ENCODE measurements around the gene REEP6. TPM values are rescaled to one million over a fixed set of nuclear protein-coding genes. Genes with fewer than 3 reads are reported as not detected.
"Not testable (repeated sequence)": the region's sequence is repeated elsewhere in the genome, so short reads cannot be mapped to it uniquely, and the experiment has no call there.

REEP6 gene
- total RNA-seq, 1 donor from 2014 or later: 4.8 TPM

GRCh38 chr19:1528596-1529429 is 37.8 kb downstream of the REEP6 start:
- no peak overlapping the region for H3K4me3 Mint-ChIP-seq
- peaks cover 6% of the 10 kb centered on the region for H3K9me3 Mint-ChIP-seq
- H3F3A ChIP-seq (ENCODE audit: low read depth): peaks cover 3% of the 10 kb centered on the region
- no peaks in the 10 kb centered on the region for H3K36me3 ChIP-seq
- H3K4me1 ChIP-seq: no peaks in the 10 kb centered on the region
- no peak overlapping the region for H2AFZ ChIP-seq (replicated peaks)
- H3K27ac ChIP-seq: no peak overlapping the region
- H3K36me3 Mint-ChIP-seq: peaks cover 5% of the 10 kb centered on the region
- no peaks in the 10 kb centered on the region for H3K9me3 ChIP-seq (ENCODE audit: low read depth)
- H3K27me3 ChIP-seq: peaks cover 41% of the 10 kb centered on the region
- H3K79me2 ChIP-seq (ENCODE audit: low read depth): no peaks in the 10 kb centered on the region
- H4K20me1 ChIP-seq (ENCODE audit: low read depth): peaks cover 8% of the 10 kb centered on the region
- no peak overlapping the region for H3K4me3 ChIP-seq
- no peak overlapping the region for H3K27ac Mint-ChIP-seq
- DNase-seq (ENCODE audit: low spot score): no peak
- peaks cover 7% of the 10 kb centered on the region for H3K4me1 Mint-ChIP-seq
- peaks cover 23% of the 10 kb centered on the region for H3K27me3 Mint-ChIP-seq (ENCODE audit: insufficient read depth, low read depth)
- H3K4me2 ChIP-seq: no peak overlapping the region
- no peak overlapping the region for H3K9ac ChIP-seq
- TF ChIP-seq EZH2phosphoT487 (IDR thresholded peaks at IDR 0.05) (no peak), EZH2 (IDR thresholded peaks at IDR 0.05) (no peak), CTCF (IDR thresholded peaks at IDR 0.05) (no peak)

- Histone ChIP-seq H3F3A (ENCODE audit: low read depth) (peaks cover 3% of the 10 kb centered on the region), H3K27me3 (peaks cover 35% of the 10 kb centered on the region), H3K4me3 (no peak overlapping the region), H3K9ac (no peak overlapping the region), H2AFZ (replicated peaks) (no peak overlapping the region), H4K20me1 (ENCODE audit: low read depth) (peaks cover 5% of the 10 kb centered on the region), H3K4me2 (no peak overlapping the region), H3K36me3 (no peaks in the 10 kb centered on the region), H3K27ac (no peak overlapping the region), H3K9me3 (ENCODE audit: low read depth) (no peaks in the 10 kb centered on the region), H3K79me2 (ENCODE audit: low read depth) (no peaks in the 10 kb centered on the region), H3K4me1 (no peaks in the 10 kb centered on the region)
- no peak overlapping the region for H3K27ac Mint-ChIP-seq
- peaks cover 5% of the 10 kb centered on the region for H3K4me1 Mint-ChIP-seq
- DNase-seq (ENCODE audit: low spot score): no peak
- H3K9me3 Mint-ChIP-seq: peaks cover 5% of the 10 kb centered on the region
- peaks cover 5% of the 10 kb centered on the region for H3K36me3 Mint-ChIP-seq
- H3K27me3 Mint-ChIP-seq (ENCODE audit: insufficient read depth, low read depth): peaks cover 21% of the 10 kb centered on the region
- no peak for TF ChIP-seq EZH2phosphoT487 (IDR thresholded peaks at IDR 0.05)
- TF ChIP-seq EZH2 (IDR thresholded peaks at IDR 0.05): no peak
- no peak for TF ChIP-seq CTCF (IDR thresholded peaks at IDR 0.05)
- H3K4me3 Mint-ChIP-seq: no peak overlapping the region
These were observed 38.4 kb downstream of the REEP6 start for GRCh38 chr19:1529430-1529816.

- peaks cover 21% of the 10 kb centered on the region for H3K27me3 ChIP-seq
- not testable (repeated sequence) for DNase-seq (ENCODE audit: low spot score); H3K27me3 Mint-ChIP-seq (ENCODE audit: insufficient read depth, low read depth); H3K36me3 ChIP-seq; H3K4me2 ChIP-seq; H3K9me3 ChIP-seq (ENCODE audit: low read depth); H3K9me3 Mint-ChIP-seq; H3K4me1 Mint-ChIP-seq; H3K9ac ChIP-seq; H3K79me2 ChIP-seq (ENCODE audit: low read depth); H3F3A ChIP-seq (ENCODE audit: low read depth); H3K27ac Mint-ChIP-seq; H4K20me1 ChIP-seq (ENCODE audit: low read depth); H3K36me3 Mint-ChIP-seq; H3K4me3 Mint-ChIP-seq; H2AFZ ChIP-seq (replicated peaks); H3K4me3 ChIP-seq; H3K4me1 ChIP-seq; H3K27ac ChIP-seq
These were observed 39.9 kb downstream of the REEP6 start for GRCh38 chr19:1530856-1531255.

- Mint-ChIP-seq H3K27ac (no peak overlapping the region), H3K4me1 (no peaks in the 10 kb centered on the region), H3K27me3 (ENCODE audit: insufficient read depth, low read depth) (peaks cover 2% of the 10 kb centered on the region), H3K9me3 (no peaks in the 10 kb centered on the region), H3K36me3 (no peaks in the 10 kb centered on the region), H3K4me3 (no peak overlapping the region)
- peaks cover 13% of the 10 kb centered on the region for H3K27me3 ChIP-seq
- H3F3A ChIP-seq (ENCODE audit: low read depth): no peaks in the 10 kb centered on the region
- no peaks in the 10 kb centered on the region for H3K36me3 ChIP-seq
- no peak for DNase-seq (ENCODE audit: low spot score)
- H2AFZ ChIP-seq (replicated peaks): no peak overlapping the region
- H3K9me3 ChIP-seq (ENCODE audit: low read depth): no peaks in the 10 kb centered on the region
- H3K79me2 ChIP-seq (ENCODE audit: low read depth): no peaks in the 10 kb centered on the region
- no peaks in the 10 kb centered on the region for H3K4me1 ChIP-seq
- TF ChIP-seq EZH2 (IDR thresholded peaks at IDR 0.05): no peak
- no peak for TF ChIP-seq EZH2phosphoT487 (IDR thresholded peaks at IDR 0.05)
- TF ChIP-seq CTCF (IDR thresholded peaks at IDR 0.05): no peak
- no peak overlapping the region for H3K4me2 ChIP-seq
- H3K4me3 ChIP-seq: no peak overlapping the region
- no peaks in the 10 kb centered on the region for H4K20me1 ChIP-seq (ENCODE audit: low read depth)
- H3K9ac ChIP-seq: no peak overlapping the region
- no peak overlapping the region for H3K27ac ChIP-seq
These were observed 40.6 kb downstream of the REEP6 start for GRCh38 chr19:1531587-1531986.
